Measurements from ENCODE around the gene TBX1.
A peak's percentile ranks its signal among the peaks of the same experiment; 100 is the strongest.

TBX1 gene

DNA sequence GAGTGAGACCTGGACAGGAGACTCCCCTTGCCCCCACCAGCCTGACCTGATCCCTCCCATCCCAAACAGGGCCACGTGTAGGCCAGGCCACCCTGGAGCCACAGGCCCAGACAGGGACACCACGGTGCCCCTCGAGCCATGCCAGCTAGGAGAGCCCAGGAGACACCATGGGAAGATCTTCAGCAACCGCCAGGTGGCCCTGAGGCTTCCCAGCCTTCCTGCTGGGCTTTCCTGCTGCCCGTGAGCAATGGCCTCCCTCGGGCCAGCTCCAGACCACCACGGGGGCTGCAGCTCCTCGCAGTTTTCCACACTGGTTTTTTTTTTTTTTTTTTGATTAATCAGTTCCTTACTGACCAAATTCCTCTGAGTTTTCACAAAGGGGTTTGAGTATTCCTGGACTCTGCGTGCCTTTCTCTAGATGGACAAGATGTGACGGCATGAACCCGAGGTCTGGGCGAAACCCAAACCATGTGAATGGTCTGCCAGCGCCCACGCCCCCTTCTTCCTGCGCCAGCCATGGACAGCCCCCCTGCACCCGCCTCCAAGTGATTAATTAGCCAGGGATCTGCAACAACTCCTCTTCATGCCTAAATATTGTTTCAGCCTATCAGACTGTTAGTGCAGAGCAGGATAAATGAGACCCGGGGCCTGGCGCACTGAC lies 40.9 kb downstream of the TBX1 start:
- no peak for DNase-seq

DNA sequence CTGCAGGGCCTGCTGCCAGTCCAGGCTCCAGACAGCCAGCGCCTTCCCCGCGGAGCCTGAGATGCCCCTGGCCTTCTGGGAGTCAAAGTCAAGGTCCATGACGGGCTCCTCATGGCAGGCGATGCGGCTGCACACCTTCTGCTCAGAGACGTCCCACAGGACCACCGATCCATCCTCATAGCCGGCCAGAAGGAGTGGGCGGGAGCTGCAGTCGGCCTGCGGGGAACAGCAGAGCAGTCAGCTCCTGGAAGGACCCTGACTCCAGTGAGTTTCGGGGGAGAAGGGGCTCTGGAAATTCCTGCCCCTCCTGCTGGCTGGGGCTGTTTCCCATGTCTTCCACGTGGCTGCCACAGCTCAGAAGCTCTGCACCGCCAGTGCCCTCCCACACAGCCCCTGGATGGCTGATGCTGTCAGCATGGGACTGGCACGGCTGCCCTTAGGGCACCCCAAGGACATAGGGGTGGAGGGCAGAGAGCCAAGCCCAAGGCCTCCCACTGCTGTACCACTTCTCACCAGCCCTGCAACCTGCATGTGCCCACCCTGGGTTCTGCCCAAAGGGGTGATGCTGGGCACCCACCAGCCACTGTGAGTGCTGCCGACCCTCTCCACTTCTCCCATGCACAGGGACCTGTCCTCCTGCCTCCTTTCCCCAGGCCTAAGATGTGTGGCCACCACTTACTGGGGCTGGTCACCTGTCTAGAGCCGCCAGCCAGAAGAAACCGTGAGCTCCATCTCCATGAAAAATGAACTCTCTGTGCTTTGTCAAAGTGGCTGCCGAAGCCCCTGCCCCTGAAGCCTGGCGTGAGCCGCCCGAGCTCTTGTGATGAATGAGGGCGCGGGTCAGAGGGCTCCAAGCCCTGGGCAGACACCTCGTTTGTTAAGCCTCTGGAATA lies 41.7 kb downstream of the TBX1 start:
- DNase-seq: no peak

DNA sequence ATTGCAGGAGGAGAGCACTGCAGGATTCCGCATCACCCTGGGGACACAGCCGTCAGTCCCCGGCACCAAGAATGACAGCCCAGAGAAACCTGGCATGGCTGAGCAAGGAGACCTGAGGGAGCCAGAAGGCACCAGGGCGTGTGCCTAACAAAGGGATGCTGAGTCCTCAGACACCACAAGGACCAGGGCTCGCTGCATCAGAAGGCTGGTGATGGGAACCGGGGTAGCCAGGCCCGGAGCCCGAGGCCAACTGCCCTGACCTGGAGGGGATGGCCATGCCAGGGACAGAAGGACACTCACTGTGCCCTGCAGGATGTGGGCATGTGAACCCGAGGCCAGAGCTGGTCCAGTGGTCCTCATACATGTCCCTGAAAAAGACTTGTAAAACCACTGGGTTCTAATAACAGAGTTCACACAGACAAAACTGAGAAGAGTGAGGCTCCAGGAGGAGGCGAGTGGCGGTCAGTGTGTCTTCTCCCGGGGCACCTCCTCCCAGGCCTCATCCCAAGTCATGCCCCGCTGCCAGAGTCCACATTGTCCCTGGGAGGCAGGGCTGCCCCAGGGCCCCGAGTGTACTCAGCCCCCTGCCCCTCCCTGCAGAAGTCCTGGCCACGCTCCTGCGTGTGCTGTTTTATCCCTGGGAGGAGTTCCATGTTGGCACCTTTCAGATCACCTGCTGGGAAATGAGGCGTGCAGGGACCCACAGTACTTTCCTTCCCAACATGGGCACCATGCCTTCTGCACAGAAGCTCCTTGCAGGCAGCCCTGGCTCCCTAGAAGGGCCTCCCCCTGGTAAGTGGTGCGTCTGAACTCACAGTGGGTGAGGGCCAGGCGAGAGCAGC lies 42.5 kb downstream of the TBX1 start:
- no peak for DNase-seq

DNA sequence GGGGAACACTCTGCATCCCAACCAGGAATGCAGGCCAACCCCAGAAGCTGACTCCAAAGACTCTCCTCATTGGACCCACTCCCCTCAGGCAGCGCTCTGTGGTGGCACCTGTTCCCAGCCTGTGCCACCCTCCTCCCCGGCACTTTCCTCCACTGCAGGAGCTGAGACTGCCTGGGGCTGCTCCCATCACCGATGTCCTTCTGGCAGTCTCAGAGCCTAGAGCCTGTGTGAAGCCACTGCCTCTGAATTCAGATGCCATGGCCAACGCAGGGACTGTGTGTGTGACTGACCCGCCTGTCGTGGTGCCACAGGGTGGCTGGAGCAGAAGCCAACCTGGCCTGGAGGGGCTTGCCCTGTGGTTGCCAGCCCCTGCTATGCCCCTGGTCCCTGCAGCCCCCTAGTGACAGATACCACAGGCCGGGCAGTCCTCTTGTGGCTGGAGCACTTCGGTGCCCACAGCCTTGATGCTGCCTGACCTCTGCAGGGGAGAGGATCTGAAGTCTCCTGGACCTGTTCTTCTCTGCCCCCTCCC lies 43.2 kb downstream of the TBX1 start:
- DNase-seq: no peak

DNA sequence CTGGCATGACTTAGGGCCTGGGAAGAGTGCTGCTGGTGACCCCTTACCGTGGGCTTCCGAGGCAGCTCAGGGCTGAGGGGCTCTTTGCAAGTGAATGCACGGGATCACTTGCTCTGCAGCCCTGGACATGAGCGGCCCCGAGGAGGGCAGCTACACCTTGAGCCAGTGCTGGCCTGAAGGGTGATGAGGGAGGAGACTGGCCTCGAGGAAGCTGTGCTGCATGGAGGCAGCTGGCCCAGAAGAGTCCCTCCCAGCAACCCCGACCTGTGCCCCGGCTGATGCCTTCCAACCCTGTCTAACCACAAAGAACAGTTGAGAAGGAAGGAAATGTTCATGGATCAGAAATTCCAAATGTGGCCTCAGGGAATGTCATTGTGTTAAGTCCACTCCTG lies 45.2 kb downstream of the TBX1 start:
- DNase-seq: no peak

DNA sequence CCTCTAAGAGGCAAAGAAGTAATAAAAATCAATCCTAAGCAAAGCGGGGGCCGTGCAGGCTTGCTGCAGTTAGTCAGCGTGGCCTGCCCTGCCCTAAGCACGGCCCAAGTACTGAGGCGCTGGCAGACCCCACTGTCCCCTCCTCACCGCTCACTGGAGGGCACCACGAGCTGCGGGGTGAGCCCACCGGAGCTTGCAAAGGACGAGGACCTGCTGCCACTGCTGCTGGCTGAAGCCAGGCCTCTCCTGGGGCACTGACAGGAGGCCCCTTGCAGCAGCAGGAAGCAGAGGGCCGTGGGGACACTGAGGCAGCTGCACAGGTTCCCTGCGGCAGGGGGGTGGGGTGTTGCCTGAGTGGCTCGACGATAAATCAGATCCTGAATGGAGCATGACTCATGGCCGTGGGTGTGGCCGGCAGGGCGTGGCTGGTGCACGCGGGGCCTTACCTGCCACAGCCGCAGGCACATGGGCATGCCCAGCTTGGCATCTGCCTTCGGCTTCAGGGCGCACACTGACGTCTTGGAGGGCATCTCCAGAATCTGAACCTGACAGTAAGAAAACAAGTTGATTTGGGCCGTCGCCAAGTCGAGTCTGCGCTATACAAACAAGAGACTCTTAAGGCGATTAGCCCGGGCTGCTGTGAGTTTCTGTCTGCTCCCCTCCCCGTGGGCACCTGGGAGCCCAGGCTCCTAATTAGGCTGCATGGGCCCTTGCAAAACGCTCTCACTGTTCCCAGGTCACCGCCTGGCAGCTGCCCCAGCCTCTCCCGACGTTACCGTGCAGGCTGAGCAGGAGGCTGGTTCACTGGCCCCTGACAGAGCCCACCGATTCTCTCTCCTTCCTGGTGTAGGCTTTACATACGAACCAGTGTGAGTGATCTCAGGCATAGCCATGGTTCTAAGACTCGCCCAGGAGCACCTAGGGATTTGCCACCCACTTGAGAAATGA lies 45.9 kb downstream of the TBX1 start:
- no peak for DNase-seq

DNA sequence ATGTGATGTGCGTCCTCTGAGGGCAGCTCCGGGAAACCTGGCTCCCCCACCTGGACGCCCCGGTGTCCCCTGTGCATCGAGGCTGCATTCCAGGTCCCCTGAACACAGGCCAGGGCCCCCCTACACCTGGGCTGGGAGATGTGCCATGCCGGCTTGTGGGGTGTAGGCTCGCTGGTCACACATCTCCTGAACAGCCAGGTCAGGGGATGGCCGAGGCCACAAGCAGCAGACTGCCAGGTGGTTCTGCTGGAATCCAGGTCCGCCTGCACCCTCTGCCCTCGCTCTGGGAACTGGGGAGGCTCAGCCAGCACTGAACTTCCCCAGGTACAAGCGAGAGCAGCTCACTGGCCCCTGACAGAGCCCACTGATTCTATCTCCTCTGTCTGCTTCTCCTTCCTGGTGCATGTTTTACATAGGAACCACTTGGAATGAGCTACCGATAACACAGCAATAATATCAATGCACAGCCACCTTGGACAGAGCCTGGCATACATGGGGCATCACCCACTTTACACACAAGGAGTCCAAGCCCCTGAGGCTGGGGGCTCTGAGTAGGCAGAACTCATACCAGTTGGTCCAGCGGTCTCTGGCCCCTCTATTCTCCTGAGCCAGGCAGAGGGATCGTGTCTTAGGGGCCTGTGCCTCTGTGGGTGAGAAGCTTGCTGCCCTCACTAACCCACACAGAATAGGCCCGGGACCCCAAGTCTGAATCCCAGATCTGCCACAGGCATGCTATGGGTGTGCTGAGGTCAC lies 46.8 kb downstream of the TBX1 start:
- DNase-seq: no peak

DNA sequence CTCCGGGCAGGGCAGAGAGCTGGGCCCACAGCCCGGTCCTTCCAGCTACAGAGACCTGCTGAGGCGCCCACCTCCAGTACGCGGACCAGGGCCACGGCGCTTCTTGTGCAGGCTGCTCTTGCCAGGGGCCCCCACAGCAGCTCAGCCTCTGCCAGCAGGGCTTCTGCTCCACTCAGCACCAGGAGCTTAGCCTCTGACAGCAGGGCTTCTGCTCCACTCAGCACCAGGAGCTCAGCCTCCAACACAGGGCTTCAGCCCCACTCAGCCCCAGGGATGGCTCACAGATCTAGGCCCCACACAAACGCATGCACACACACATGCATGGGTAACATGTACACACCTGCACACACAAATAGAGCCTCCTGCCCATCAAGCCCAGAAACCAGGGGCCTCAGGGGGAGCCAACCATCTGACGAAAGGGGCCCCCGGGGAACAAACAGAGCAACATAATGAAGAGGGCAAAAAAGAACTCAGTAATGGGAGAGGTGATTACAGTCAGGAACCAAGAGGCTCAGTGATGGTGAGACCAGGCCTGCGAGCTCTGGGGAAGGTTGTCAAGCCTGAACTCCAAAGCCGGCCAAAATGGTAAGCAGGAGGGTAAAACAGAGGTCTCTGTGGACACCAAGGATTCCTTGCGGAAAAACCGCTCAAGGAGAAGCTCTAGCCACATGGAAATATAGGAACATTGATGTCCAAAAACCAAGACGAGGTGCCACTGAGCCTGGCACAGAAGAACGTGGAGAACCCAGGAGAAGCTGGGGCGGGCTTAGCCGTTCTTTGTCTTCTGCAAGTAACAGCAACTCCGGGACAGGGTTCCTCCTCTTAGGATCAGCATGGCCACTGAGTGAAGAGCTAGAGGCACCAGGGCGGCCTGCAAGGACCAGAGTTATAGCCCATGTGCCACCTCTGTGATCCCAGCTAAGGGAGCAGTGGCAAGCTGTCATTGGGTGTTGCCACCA lies 47.6 kb downstream of the TBX1 start:
- DNase-seq: no peak

DNA sequence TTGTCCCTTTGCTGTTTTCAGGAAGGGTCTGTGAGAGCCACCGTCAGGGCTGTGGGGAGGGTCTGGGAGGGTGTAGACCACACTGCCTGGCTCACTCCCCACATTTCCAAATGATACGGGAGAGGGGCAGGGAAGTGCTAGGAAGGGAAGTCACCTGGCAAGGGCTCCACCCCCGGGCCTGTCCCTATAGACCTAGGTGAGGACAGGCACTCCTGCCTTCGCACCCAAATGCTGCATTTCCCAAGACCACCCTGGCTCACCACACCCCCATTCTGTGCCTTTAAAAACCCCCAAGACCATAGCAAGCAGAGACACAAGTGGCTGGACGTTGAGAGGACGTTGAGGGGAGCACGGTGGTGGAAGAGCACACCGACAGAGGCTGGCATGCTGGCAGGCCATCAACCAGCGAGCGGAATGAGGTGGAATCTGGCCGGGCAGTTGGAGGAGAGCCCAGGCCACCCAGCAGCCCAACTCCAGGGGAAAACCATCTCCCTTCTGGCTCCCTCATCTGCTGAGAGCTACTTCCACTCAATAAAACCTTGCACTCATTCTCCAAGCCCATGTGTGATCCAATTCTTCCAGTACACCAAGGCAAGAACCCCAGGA lies 48.4 kb downstream of the TBX1 start:
- no peak for DNase-seq

DNA sequence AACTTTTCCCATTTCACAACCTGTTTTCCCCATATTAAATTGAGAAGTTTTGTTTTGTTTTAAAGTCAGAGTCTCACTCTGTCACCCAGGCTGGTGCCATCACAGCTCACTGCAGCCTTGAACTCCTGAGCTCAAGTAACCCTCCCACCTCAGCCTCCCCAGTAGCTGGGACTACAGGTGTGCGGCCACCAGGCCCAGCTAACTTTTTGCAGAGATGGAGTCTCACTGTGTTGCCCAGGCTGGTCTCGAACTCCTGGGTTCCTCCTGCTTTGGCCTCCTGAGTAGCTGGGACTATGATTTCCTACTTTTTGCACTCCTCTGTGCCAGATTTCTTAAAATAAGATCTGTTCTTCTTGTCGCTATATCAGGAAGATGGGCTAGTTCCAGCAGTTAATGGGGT lies 49.2 kb downstream of the TBX1 start:
- no peak for DNase-seq

DNA sequence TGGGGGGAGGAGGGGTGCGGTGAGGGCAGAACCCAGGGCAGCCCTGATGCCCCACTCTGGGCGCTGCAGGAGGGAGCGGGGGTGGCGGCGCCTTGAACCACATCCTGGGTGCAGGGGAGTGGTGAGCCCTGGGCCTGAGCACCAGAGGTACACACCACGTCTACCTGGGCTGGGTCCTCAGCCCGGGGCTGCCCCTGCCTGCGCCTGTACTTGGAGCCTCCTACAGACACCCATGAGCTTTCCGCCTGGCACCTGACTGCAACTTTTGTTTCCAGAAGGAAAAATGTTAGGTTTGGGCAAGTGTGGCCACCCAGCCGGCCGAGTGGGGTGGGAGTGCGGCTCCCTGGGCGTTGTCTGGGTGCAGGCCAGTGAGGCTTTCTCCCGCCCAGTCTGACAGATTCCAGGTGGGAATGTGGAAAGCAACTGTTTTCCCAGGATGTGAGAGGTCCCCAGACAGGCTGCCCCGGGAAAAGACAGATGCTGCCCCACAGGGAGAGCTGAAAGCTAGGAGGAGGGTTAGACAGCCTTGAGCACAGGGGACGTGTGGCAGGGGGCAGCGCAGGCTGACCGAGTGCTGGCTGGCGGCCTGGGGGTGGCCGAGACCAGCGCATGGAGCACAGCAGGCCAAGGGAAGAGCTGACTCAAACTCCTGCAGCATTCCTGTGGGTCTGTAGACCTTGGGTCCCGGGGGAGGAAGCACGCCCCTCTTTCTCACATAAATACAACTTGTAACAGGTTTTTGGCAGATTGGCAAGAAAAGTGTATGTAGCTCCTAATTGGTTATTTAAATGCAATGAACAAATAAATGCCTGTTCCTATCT lies 50.0 kb downstream of the TBX1 start:
- DNase-seq: peak; percentile 7

DNA sequence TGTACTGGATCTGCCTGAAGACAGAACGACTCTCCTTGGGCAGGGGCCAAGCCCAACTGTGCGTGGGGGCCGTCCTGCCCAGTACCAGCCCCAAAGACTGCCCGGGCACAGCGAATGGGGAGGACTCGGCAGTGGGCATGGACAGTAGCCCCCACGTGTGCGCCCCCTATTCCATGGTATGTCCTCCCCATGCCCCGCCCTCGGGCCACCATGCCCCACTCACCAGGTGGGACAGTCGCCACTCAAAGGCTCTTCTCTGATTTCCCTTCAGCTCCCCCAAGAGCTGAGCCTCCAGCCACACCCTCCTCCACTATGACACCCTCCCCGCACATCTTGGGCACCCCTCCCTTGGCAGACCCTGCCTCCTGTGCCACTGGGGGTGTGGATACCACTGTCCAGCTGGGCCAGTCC lies 50.6 kb downstream of the TBX1 start:
- DNase-seq: no peak

DNA sequence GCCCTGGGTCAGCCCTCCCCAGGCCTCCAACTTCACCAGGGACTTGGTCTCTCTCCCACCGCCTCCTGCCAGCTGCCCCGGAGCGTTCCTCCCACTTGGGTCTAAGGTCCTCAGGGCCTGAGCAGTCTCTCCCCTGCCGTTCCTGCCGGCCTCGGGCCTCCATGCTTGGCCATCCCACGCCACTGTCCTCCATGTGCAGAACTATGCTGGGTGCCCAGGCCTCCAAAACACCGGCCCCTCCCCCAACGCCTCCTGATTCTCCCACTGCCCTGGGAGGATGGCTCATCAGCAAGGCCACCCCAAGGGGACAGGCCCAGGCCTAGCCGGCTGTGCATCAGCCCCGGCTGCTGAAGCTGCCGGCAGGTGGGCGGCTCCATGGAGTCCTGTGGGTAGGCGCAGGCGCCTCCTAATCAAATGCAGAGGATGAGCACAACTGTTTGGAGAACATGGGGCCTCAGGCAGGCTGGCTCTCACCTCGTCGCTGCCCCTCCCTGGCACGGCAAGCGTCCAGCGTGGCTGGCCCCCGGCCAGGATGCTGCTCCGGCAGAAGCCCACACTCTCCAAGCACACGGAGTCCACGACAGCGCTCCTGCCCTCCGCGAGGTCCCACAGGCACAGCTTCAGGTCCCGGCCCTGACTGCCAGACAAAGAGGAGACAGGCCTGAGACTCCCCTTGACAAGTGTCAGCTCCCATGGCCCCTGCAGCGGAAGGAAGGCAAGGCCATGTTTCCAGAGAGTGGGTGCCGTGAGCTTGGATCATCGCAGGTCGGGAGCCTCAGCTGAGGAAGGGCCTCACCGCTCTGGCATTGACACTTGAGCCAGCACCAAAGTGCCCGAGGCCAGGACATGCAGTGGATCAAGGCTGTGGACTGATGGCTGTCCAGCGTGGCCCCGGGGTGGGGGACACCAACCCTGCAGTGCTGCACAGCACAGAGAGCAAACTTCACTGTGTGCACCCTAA lies 51.5 kb downstream of the TBX1 start:
- no peak for DNase-seq

DNA sequence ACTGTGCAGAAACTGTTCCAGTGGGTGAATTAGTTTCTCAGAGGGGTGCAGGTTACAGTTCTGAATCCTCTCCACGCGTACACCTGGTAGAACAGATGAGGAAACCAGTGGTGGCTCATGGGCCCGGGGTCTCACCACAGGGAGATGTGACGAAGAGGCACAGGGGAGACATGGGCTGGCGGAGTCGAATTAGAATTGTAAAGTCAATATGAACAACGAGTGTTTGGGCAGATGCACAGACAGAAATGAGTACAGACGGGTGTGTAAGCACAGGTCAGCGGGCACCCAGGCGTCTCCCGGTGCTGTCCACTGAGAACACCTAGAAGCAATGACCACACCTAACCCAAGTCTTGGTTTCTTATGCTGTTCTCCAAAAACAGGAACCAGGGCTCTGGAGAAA lies 52.3 kb downstream of the TBX1 start:
- no peak for DNase-seq

DNA sequence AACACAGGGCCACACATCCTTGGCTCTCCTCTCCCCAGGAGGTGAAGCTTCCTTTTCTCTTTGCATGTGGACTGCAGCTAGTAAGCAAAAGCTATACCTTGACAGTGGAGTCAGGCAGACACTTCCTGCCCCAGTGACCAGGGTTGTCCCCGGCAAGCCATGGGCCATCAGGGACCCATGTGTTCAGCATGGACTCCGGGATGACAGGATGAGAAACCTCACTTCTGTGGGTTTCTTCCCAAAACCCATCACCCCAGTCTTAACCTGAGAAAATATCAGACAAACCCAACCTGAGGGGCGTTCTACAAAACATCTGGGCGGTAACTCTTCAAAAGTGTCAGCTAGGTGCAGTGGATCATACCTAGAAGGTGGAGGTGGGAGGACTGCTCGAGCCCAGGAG lies 53.9 kb downstream of the TBX1 start:
- DNase-seq: no peak

DNA sequence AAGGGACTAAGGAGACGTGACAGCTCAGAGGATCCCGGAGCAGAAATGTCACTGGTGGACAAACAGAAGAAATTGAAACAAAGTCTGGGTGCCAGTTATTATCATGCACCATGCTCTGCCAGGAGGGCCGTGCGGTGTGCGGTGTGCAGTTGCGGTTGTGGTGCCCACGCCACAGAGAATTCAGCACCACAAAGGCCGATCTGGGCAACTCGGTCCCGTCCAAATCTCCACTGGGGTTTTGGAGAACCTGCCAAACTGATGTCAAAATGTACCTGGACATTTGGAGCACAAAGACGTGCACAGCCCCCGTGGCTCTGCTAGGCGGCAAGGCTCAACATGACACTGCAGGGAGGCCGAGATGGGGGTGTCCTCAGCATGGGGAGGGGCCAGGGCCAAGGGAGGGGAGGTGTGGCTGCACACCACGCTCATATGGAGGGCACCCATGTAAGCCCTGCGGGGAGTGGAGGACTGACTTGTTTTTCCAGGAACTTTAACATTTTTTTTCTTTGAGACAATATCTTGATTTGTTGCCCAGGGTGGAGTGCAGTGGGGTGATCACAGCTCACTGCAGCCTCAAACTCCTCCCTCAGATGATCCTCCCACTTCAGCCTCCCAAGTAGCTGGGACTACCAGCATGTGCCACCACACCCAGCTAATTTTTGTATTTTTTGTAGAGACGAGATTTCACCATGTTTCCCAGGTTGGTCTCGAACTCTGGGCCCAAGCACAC lies 54.7 kb downstream of the TBX1 start:
- DNase-seq: no peak

DNA sequence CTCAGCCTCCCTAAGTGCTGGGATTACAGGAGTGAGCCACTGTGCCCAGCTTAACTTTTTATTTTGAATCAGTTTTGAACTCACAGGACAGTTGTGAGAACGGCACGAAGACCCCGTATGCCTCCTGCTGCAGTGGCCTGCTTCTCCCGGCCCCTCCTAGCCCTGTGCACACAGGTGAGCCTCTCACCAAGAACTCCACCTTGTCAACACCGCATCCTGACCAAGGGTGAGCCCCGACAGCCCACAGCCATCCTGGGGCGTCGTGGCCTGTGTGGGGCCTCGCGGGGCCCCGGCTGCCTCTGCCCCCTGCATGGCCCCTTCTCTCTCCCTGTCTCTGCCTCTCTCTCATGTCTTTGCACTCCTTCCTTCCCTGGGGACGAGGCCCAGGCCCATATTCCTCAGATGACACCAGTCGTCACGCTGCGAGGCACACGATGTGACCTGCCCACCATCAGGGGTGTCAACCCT lies 55.3 kb downstream of the TBX1 start:
- no peak for DNase-seq

Data from NCI-H1694 treated with DMSO at 0.1 percent for 48 hours (cell line).